HG02885 (cell line): Measurements from ENCODE around the gene SLC35E1.

ENCODE experiments used
- ATAC-seq: cut with Tn5 transposase; IDR thresholded peaks from one replicate; pipeline ENCODE4 v1.9.1; 2021; ENCODE audit warnings: mild to moderate bottlenecking; ENCODE audit not compliant: unreplicated experiment, poor library complexity

SLC35E1 gene

GRCh38 chr19:16584248-16585093 lies 12.3 kb upstream of the SLC35E1 start:
- peak; percentile 57 for ATAC-seq

GRCh38 chr19:16582486-16583261 lies 10.5 kb upstream of the SLC35E1 start:
- no peak for ATAC-seq

DNA sequence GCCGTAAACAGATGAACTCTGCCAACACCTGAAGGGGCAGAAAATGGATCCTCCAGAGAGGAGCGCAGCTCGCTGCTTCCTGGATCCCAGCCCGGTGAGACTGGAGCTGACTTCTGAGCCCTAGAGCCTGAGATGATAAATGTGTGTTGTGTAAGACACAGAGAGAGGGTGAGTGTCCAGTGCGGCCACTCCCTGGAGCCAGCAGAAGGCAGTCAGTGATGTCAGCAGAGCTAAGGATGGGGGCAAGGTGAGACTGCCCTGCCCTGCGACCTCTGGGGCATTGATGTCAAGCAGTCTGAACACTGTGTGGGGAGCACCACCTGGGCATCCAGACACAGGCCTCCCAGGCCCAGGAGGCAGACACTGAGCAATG lies 9.7 kb upstream of the SLC35E1 start:
- no peak for ATAC-seq

GRCh38 chr19:16581145-16581970 lies 9.1 kb upstream of the SLC35E1 start:
- no peak for ATAC-seq

- no peak for ATAC-seq
Measured at GRCh38 chr19:16579381-16579780, 7.2 kb upstream of the SLC35E1 start.

- ATAC-seq: no peak
Measured at GRCh38 chr19:16577531-16577985, 5.3 kb upstream of the SLC35E1 start.

- ATAC-seq: no peak
Measured at GRCh38 chr19:16576690-16577530, 4.7 kb upstream of the SLC35E1 start.

DNA sequence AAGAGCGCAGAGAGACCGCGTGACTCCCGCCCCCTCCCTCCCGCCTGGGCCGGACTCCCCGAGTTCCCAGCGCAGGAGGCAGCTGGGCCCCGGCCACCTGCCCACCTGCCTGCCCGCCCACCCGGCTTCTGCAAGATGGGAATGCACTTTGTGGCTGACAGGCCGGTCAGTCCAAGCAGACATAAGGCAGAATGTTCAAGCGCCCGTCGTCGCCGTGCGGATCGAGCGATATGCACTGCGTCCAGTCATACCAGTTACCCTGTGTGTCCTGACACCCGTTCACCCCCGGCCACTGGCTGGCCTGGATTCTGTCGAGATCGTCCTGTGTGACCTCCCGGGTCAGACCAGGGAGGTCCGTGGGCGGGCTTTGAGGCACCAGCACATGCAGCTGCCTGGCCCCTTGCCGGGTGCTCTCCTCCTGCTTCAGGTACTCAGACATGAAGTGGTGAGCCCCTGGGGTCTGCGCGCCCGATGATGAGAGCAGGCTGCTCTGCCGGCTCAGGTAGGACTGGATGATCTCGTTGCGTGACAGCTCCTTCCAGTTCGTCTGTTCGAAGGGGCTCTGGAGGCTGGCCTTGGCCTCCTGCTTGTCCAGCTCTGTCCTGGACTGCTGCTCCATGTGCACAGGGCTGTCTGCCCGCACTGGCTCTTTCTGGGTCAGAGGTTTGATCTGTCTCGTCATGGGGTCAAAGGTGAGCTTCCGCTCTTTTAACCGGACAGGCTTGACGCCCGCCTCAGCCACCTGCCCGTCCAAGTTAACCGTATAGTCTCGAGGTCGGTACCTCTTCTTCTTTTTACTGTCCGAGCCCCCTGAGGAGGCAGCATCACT lies 3.9 kb upstream of the SLC35E1 start:
- no peak for ATAC-seq

DNA sequence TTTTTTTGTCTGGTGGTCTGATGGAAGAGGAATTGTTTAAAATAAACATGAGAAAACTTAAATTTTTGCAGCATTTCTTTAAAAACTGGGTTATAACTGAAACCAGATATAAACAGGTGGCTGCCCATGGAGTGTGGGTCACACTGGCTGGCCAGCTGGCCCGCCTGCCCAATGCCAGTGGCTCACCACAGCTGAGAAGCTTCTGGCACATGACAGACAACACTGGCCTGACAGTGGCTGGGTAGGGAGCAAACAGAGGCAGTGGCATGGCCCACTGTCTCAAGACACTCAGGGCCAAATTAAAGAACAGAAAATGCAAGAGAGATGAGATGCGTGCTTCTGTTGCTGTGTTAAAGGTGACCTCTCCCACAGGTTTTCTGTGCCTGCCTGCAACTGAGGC lies 3.1 kb upstream of the SLC35E1 start:
- ATAC-seq: no peak

GRCh38 chr19:16573925-16574324 lies 1.7 kb upstream of the SLC35E1 start:
- no peak for ATAC-seq

GRCh38 chr19:16573296-16573695 lies 1.1 kb upstream of the SLC35E1 start:
- no peak for ATAC-seq

GRCh38 chr19:16571822-16572331 lies 338 bp downstream of the SLC35E1 start:
- peak; percentile 42 for ATAC-seq

DNA sequence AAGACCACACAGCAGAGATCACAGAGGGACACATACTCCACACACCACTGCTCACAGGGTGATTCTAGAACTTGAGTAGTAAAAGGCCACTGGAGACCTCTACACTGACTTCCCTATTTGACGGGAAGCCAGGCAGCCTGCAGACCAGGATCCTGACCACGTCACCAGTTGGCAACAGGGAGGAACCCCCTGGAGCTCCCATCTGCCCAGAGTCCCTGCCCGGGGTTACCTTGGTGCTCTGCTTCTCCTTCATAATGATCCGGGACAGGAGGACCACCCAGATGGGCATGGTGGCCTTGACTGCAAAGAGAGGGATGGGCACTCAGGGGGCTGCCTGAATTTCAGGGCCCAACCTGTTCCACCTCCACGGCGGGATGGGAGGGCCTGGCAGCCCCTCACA lies 932 bp downstream of the SLC35E1 start:
- ATAC-seq: no peak

GRCh38 chr19:16569609-16570320 lies 2.5 kb downstream of the SLC35E1 start:
- ATAC-seq: no peak

- ATAC-seq: no peak
Measured at GRCh38 chr19:16566702-16567101, 5.5 kb downstream of the SLC35E1 start.

- ATAC-seq: no peak
Measured at GRCh38 chr19:16566161-16566560, 6.1 kb downstream of the SLC35E1 start.

DNA sequence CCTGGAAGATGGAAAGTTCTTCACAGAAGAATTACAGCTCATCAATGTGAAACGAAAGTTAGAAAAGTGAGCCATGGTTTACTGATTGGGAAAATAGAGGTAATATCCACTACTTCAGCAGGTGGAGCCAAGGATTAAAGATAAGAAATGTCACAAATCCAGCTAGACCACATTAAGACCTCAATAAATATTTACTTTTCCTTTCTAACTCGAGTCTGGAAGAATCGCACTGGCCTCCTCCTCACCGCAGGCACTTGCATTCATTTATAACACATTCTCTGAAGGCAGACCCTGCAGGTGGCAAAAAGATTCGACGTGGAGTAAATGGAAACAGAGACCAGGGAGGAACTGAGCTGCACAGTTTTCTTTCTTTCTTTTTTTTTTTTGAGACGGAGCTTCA lies 7.4 kb downstream of the SLC35E1 start:
- no peak for ATAC-seq

GRCh38 chr19:16562608-16563025 lies 9.6 kb downstream of the SLC35E1 start:
- no peak for ATAC-seq
